ENCODE measurements around the gene GABRB1.

GABRB1 gene

GRCh38 chr4:47434931-47435330, 403.6 kb downstream of the GABRB1 start:
- Histone ChIP-seq H3K4me1 (ENCODE audit: control insufficient read depth in 1 of 2, insufficient read depth in 1 of 2, low read depth in 1 of 2, low read length in 1 of 2) (no peaks in the 10 kb centered on the region), H3K27me3 (no peaks in the 10 kb centered on the region), H3K4me3 (ENCODE audit: low read depth in 1 of 2, low read length in 1 of 2) (no peak overlapping the region), H3K36me3 (no peaks in the 10 kb centered on the region), H3K9me3 (no peaks in the 10 kb centered on the region), H3K27ac (no peak overlapping the region)
- TF ChIP-seq CTCF (IDR thresholded peaks at IDR 0.05) = no peak

- Histone ChIP-seq H3K4me1 (ENCODE audit: control insufficient read depth in 1 of 2, insufficient read depth in 1 of 2, low read depth in 1 of 2, low read length in 1 of 2) (peaks cover 12 to 13% of the 10 kb centered on the region in 2 experiments), H3K4me3 (ENCODE audit: low read depth in 1 of 2, low read length in 1 of 2) (peak overlapping the region in 1 of 2 experiments; percentile 22), H3K9me3 (no peaks in the 10 kb centered on the region), H3K27ac (peak overlapping the region; percentile 41), H3K36me3 (no peaks in the 10 kb centered on the region), H3K27me3 (no peaks in the 10 kb centered on the region)
- TF ChIP-seq CTCF (IDR thresholded peaks at IDR 0.05) = no peak
Measured at GRCh38 chr4:47442980-47443379, 411.6 kb downstream of the GABRB1 start.

GRCh38 chr4:47444031-47444430, 412.7 kb downstream of the GABRB1 start:
- no peaks in the 10 kb centered on the region for H3K9me3 ChIP-seq
- no peak for TF ChIP-seq CTCF (IDR thresholded peaks at IDR 0.05)

GRCh38 chr4:47451657-47452056, 420.3 kb downstream of the GABRB1 start:
- Histone ChIP-seq H3K36me3 (peaks cover 52% of the 10 kb centered on the region), H3K9me3 (no peaks in the 10 kb centered on the region), H3K27ac (no peak overlapping the region)

More at GRCh38 chr4:47444031-47444430, 412.7 kb downstream of the GABRB1 start:
- Histone ChIP-seq H3K4me3 (ENCODE audit: low read depth in 1 of 2, low read length in 1 of 2) (no peak overlapping the region), H3K36me3 (no peaks in the 10 kb centered on the region), H3K27me3 (no peaks in the 10 kb centered on the region), H3K27ac (peak overlapping the region; percentile 14), H3K4me1 (ENCODE audit: control insufficient read depth in 1 of 2, insufficient read depth in 1 of 2, low read depth in 1 of 2, low read length in 1 of 2) (peaks cover 12 to 13% of the 10 kb centered on the region in 2 experiments)

GRCh38 chr4:47462799-47463234, 431.4 kb downstream of the GABRB1 start:
- H3K27ac ChIP-seq = peak overlapping the region; percentile 89
- no peaks in the 10 kb centered on the region for H3K36me3 ChIP-seq
- no peak for TF ChIP-seq CTCF (IDR thresholded peaks at IDR 0.05)
- peak overlapping the region; percentile 89 to 97 for H3K4me3 ChIP-seq (ENCODE audit: low read depth in 1 of 2, low read length in 1 of 2)
- H3K27me3 ChIP-seq = no peaks in the 10 kb centered on the region
- peaks cover 29 to 31% of the 10 kb centered on the region in 2 experiments for H3K4me1 ChIP-seq (ENCODE audit: control insufficient read depth in 1 of 2, insufficient read depth in 1 of 2, low read depth in 1 of 2, low read length in 1 of 2)
- no peaks in the 10 kb centered on the region for H3K9me3 ChIP-seq

More at GRCh38 chr4:47451657-47452056, 420.3 kb downstream of the GABRB1 start:
- no peak for TF ChIP-seq CTCF (IDR thresholded peaks at IDR 0.05)
- Histone ChIP-seq H3K4me3 (ENCODE audit: low read depth in 1 of 2, low read length in 1 of 2) (no peak overlapping the region), H3K27me3 (no peaks in the 10 kb centered on the region), H3K4me1 (ENCODE audit: control insufficient read depth in 1 of 2, insufficient read depth in 1 of 2, low read depth in 1 of 2, low read length in 1 of 2) (no peaks in the 10 kb centered on the region)

All from neutrophil (primary cell).